OCI-LY3 (cell line): ENCODE data around the gene TNRC18.
"Not testable (repeated sequence)": the region's sequence is repeated elsewhere in the genome, so short reads cannot be mapped to it uniquely, and the experiment has no call there.

ENCODE experiments used
- EZH2phosphoT487 ChIP-seq: fragments of 200-600 bp; shearing (Covaris generic); IDR thresholded peaks from 2 replicates; pipeline ENCODE4 v1.6.1; 2018; ENCODE audit warnings: antibody characterized with exemption, mixed run types, low read depth
- TF ChIP-seq, protein P1 (sequence below): fragments of 200-600, 300-600 bp; sonication (generic); IDR thresholded peaks from 2 replicates; pipeline ENCODE4 v1.5.1; 2014; ENCODE audit warnings: antibody characterized with exemption, low read length, low read depth

- TF ChIP-seq, protein P1, sequence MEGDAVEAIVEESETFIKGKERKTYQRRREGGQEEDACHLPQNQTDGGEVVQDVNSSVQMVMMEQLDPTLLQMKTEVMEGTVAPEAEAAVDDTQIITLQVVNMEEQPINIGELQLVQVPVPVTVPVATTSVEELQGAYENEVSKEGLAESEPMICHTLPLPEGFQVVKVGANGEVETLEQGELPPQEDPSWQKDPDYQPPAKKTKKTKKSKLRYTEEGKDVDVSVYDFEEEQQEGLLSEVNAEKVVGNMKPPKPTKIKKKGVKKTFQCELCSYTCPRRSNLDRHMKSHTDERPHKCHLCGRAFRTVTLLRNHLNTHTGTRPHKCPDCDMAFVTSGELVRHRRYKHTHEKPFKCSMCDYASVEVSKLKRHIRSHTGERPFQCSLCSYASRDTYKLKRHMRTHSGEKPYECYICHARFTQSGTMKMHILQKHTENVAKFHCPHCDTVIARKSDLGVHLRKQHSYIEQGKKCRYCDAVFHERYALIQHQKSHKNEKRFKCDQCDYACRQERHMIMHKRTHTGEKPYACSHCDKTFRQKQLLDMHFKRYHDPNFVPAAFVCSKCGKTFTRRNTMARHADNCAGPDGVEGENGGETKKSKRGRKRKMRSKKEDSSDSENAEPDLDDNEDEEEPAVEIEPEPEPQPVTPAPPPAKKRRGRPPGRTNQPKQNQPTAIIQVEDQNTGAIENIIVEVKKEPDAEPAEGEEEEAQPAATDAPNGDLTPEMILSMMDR, result not testable (repeated sequence)
- TF ChIP-seq EZH2phosphoT487, result not testable (repeated sequence)
Observed at GRCh38 chr7:5305050-5305449, 118.6 kb downstream of the TNRC18 start.
